HG03575 (cell line): ENCODE measurements around the gene TJP3.
"Not testable (repeated sequence)": the region's sequence is repeated elsewhere in the genome, so short reads cannot be mapped to it uniquely, and the experiment has no call there.

Experiments used
- ATAC-seq: cut with Tn5 transposase; IDR thresholded peaks from one replicate; pipeline ENCODE4 v1.9.1; 2021; ENCODE audit not compliant: unreplicated experiment, insufficient number of reproducible peaks, low FRiP score; ENCODE audit errors: extremely low read depth

Gene TJP3

GRCh38 chr19:3759482-3760254 is 51.5 kb downstream of the TJP3 start:
- ATAC-seq: no peak

GRCh38 chr19:3760871-3761361 is 52.7 kb downstream of the TJP3 start:
- no peak for ATAC-seq

DNA sequence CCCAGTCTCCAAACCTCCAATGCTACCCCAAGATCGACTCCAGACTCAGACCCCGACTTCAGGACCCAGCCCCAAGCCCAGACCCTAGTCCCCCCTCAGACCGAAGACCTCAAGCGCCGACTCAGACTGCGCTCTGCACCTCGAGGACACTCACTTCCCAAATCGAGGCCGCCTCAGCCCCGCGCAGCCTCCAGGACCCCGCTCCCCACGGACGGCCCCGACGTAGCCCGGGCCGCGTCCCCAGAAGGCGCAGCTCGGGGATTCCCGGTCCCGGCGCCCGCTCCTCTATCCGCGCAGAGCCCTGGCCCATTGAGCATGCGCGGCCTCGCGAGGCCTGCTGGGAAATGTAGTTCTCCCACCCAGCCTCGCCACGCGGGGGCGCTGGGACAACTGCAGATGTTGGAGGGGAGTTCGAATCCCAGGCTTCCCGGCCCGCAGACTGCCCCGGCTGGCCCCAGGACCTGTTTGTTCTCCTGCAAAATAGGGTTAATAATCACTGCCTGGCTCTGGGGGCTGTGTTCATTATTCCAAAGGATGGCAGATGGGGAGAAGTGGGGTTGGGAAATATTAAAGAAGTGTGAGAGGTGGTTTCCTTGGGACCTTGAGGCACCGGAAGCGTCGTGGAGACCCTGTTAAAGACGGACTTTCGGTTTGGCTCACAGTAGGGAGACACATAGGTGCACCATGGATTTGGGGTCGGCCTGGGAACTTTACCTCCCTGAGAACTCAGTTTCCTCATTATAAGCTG is 53.4 kb downstream of the TJP3 start, which contains the start of gene APBA3:
APBA3 (minus strand) TSS at position 311 of the 748 bp plus-strand sequence. CDS start 1,428 bp downstream, outside the sequence.
- ATAC-seq: no peak

GRCh38 chr19:3762130-3762473 is 53.9 kb downstream of the TJP3 start:
- no peak for ATAC-seq

DNA sequence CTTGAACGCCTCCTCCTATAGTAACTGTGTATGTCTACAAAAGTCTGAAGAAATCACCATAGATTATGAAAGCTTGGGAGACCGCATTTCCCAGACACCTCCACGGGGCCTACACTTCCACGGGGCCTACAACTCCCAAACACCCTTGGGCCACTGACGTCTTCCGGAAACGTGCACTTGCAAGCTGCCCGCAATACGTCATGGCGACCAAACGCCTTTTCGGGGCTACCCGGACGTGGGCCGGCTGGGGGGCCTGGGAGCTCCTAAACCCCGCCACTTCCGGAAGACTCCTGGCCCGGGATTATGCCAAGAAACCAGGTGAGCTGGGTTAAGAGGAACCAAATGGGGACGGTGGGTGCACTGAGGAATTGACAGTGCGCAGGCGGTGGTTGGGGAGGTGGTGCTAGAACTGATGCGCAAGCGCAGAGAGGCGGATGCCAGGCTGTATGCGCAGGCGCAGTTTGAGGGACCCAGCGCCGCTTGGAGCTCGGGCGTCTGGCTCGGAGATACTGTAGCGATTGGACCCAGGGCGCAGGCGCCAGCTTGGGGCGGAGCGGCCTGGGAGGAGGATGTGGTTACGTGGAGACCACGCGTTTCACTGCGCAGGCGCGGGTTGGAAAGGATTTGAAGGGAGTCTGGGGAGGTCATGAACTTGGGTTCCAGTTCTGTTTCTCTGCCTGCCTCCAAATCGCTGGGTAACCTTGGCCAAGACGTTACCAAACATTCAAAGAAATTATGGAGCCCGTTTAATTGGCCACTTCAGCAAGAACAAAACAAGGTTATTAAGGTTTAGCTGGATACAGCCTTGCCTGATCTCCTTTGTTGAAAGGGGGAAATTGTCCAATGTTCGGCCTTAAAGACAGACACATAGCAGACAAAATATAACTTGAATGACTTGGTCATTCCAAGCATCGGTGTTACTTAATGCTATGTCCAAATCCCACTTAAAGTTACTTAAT is 54.6 kb downstream of the TJP3 start, which contains the start of gene MRPL54:
MRPL54 (plus strand) TSS at position 182 of the 959 bp plus-strand sequence; CDS start at position 201, 19 bp downstream.
- ATAC-seq: peak; percentile 39

DNA sequence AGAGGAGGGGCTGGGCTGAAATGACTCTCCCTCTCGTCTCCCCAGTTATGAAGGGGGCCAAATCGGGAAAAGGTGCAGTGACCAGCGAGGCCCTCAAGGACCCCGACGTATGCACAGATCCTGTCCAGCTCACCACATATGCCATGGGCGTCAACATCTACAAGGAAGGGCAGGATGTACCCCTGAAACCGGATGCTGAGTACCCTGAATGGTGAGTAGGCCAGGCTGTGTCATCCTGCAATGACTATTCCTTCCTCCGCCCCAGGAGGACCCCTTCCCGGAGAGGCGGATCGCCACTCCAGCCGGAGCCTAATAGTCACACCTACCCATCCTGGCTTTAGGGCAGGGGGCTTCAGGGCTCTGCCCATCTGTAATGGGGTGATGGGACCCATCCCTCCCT is 56.9 kb downstream of the TJP3 start:
- no peak for ATAC-seq

DNA sequence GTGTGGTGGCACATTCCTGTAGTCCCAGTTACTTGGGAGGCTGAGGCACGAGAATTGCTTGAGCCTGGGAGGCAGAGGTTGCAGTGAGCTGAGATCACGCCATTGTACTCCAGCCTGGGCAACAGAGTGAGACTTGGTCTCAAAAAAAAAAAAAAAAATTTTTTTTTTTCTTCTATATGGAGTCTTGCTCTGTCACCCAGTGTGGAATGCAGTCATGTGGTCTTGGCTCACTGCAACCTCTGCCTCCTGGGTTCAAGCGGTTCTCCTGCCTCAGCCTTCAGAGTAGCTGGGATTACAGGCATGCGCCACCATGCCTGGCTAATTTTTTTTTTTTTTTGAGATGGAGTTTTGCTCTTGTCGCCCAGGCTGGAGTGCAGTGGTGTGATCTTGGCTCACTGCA is 57.6 kb downstream of the TJP3 start:
- ATAC-seq: not testable (repeated sequence)

DNA sequence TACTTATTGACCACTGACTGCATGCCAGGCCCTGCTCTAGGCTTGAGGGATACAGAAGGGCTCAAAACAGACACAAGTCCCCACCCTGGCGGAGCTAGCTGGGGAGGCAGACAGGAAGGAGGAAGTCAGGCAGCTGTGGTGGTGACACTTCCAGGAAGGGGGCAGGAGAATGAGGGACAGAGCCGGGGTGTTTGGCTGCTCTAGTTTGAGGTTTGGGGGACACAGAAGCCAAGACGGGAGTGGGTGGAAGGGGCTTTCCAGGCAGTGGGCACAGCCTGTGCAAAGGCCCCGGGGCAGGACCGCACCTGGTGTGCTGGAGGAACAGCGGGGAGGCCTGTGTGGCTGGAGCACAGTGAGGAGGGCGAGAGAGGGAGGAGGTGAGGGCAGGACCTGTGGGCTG is 58.3 kb downstream of the TJP3 start:
- no peak for ATAC-seq

- no peak for ATAC-seq
Observed at GRCh38 chr19:3767050-3767449, 58.9 kb downstream of the TJP3 start.

- ATAC-seq: no peak
Observed at GRCh38 chr19:3768015-3768747, 60.0 kb downstream of the TJP3 start.

GRCh38 chr19:3768748-3769099 is 60.5 kb downstream of the TJP3 start:
- ATAC-seq: no peak

DNA sequence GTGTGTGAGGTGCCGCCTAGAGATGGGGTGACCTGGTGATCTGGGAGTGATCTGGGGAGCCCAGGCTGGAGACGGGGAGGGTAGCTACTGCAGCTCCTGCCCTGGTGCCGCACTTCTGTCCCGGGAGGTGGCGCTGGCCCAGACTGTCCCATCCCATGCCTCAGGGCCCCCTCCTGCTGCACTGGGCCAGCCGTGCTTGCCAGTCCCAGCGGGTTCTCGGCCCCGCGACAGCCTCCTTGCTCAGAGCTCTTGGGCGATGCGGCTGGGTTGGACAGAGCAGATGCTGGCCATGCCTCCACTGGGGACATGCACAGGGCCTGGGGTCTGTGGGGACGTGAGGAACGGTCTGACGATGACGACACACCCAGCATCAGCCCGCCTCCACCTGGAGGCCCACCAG is 61.3 kb downstream of the TJP3 start:
- no peak for ATAC-seq

GRCh38 chr19:3770136-3770999 is 62.2 kb downstream of the TJP3 start:
- ATAC-seq: no peak

GRCh38 chr19:3771000-3771905 is 63.1 kb downstream of the TJP3 start:
- ATAC-seq: no peak

DNA sequence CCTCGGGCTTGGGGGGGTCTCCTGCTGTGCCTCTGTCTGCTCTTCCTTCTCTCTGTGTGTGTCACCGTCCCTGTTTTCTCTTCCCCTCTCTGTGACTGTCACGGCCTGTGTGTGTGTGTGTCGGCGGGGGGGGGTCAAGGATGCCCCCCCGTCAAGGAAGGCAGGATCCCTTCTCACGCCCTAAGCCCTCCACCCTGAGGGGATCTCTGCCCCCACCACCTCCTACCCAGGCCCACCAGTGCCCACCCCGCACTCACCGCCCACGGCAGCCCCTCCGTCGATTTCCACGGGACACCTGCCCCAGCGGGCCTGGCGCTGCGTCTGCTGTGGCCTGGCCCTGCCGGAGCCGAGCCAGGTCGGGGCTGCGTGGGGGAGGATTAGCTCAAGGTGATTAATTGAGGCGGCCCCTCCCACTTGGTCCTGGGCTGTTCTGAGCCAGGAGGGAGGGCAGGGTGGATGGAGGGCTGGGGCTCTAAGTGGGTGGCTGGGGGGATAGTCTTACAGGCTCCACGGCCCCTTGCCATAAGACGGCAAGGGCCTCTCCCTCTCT is 63.8 kb downstream of the TJP3 start, which contains the start of gene RAX2:
RAX2 (minus strand) TSS at position 323 of the 550 bp plus-strand sequence. CDS start 486 bp downstream, outside the sequence.
- ATAC-seq: no peak

- no peak for ATAC-seq
Observed at GRCh38 chr19:3773814-3774515, 65.8 kb downstream of the TJP3 start.
